Left renal pelvis (tissue), 4 donors: ENCODE measurements around the gene MAK. TPM values are rescaled to one million over a fixed set of nuclear protein-coding genes. Genes with fewer than 3 reads are reported as not detected.
A peak's percentile ranks its signal among the peaks of the same experiment; 100 is the strongest.
"Not testable (repeated sequence)": the region's sequence is repeated elsewhere in the genome, so short reads cannot be mapped to it uniquely, and the experiment has no call there.

ENCODE experiments used
- DNase-seq, 4 donors: peaks; one replicate each; pipeline ENCODE4 v3.0.0-alpha.2; 2013; ENCODE audit warnings: low read depth in 4 of 4, low spot score in 3 of 4
- polyA plus RNA-seq, 4 donors: library from polyadenylated mRNA; unstranded; fragments of 120-200 nt; gene quantifications; one replicate each; pipeline ENCODE4 v1.2.1, GENCODE V29; 2013; ENCODE audit not compliant: insufficient read length in 4 of 4

Gene MAK
- polyA plus RNA-seq, 4 donors = 0.45 to 2.8 (median 1.4) TPM

- DNase-seq = no peak
Measured at GRCh38 chr6:10733863-10734262, 104.5 kb downstream of the MAK start.

- no peak for DNase-seq
Measured at GRCh38 chr6:10733151-10733715, 105.1 kb downstream of the MAK start.

GRCh38 chr6:10730254-10730653 is 108.1 kb downstream of the MAK start:
- no peak for DNase-seq

DNA sequence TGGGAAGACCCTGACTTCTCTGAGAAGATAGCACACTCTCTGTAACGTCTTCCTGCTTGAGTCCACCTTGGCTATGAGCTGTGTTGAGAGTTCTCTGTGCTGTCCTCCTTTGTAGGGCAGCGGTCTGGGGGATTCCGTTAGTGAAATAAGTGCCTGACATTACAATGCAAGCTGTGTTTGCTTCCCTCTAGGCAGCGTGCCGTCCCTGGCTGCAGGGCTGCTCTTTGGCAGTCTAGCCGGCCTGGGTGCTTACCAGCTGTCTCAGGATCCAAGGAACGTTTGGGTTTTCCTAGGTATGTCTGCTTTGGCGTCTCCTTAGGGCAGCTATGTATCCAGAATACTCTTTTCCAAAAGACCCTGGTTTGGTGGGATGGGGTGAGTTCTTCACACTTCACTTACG is 112.6 kb downstream of the MAK start:
- DNase-seq = no peak

GRCh38 chr6:10725044-10725443 is 113.3 kb downstream of the MAK start:
- no peak for DNase-seq

DNA sequence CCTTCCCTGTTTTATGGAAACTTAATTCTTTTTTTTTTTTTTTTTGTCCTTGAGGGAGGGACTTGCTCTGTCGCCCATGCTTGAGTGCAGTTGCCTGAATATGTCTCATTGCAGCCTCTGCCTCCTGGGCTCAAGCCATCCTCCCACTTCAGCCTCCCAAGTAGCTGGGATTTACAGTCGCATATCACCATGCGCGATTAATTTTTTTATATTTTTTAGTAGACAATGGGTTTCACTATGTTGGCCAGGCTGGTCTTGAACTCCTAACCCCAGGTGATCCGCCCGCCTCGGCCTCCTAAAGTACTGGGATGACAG is 114.8 kb downstream of the MAK start:
- no peak for DNase-seq

- peak; percentile 94 to 95 (median 95) for DNase-seq
Measured at GRCh38 chr6:10722820-10723566, 115.3 kb downstream of the MAK start, which contains the start of gene TMEM14C. TMEM14C (plus strand) TSS chr6:10723070; CDS start chr6:10724614, 1,544 bp downstream.

GRCh38 chr6:10722570-10722819 is 115.8 kb downstream of the MAK start:
- no peak for DNase-seq

DNA sequence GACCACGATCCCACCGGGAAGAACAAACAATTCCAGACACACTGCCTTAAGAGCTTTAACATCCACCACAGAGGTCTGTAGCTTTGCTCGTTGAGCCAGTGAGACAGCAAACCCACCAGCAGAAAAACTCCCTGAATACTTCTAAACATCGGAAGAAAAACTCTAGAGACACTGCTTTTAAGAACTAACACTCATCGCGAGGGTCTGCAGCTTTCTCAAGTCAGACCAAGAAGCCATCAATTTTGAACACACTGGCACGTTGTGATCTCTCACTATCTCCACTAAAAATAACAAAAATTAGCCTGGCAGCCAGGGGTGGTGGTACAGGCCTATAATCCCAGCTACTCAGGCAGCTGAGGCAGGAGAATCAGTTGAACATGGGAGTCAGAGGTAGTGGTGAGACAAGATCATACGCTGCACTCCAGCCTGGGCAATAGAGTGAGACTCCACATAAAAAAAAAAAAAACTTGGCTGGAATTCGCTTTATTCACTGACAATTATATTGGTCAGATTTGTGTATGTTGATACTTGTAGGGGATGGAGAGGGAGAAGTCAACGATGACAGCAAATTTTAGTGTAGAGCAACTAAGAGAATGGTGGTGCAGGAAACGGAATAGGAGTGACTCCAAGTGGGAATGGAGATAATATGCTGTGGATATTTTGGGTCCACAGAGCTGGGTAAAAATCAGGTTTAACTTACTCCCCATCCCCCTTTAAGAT is 116.3 kb downstream of the MAK start:
- no peak for DNase-seq

DNA sequence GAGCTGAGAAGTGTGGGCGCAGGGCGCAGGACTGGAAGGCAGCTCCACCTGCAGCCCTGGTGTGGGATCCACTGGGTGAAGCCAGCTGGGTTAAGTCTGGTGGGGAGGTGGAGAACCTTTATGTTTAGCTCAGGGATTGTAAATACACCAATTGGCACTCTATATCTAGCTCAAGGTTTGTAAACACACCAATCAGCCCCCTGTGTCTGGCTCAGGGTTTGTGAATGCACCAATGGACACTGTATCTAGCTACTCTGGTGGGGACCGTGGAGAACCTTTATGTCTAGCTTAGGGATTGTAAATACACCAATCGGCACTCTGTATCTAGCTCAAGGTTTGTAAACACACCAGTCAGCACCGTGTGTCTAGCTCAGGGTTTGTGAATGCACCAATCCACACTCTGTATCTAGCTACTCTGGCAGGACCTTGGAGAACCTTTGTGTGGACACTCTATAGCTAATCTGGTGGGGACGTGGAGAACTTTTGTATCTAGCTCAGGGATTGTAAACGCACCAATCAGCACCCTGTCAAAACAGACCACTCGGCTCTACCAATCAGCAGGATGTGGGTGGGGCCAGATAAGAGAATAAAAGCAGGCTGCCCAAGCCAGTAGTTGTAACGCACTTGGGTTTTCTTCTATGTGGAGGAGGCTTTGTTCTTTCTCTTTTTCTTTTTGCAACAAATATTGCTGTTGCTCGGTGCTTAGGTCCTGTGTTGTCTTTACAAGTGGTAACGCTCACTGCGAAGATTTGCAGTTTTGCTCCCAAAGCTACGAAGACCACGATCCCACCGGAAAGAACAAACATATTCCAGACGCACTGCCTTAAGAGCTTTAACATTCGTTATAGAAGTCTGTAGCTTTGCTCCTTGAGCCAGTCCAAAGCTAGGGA is 117.1 kb downstream of the MAK start:
- not testable (repeated sequence) for DNase-seq

DNA sequence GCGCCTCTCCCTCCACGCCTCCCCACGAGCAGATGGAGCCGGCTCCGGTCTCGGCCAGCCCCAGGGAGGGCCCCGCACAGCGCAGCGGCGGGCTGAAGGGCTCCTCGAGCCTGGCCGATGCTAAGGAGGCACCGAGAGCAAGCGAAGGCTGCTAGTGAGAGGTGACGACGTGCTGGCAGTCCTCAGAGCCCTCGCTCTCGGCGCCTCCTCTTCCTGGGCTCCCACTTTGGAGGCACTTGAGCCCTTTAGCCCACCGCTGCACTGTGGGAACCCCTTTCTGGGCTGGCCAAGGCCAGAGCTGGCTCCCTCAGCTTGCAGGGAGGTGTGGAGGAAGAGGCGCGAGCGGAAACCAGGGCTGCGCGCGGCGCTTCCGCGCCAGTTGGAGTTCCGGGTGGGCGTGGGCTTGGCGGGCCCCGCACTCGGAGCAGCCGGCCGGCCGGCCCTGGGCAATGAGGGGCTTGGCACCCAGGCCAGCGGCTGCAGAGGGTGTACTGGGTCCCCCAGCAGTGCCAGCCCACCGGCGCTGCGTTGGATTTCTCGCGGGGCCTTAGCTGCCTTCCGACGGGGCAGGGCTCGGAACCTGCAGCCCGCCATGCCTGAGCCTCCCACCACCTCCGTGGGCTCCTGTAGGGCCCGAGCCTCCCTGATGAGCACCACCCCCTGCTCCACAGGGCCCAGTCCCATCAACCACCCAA is 117.9 kb downstream of the MAK start:
- no peak for DNase-seq

GRCh38 chr6:10719964-10720264 is 118.4 kb downstream of the MAK start:
- no peak for DNase-seq

DNA sequence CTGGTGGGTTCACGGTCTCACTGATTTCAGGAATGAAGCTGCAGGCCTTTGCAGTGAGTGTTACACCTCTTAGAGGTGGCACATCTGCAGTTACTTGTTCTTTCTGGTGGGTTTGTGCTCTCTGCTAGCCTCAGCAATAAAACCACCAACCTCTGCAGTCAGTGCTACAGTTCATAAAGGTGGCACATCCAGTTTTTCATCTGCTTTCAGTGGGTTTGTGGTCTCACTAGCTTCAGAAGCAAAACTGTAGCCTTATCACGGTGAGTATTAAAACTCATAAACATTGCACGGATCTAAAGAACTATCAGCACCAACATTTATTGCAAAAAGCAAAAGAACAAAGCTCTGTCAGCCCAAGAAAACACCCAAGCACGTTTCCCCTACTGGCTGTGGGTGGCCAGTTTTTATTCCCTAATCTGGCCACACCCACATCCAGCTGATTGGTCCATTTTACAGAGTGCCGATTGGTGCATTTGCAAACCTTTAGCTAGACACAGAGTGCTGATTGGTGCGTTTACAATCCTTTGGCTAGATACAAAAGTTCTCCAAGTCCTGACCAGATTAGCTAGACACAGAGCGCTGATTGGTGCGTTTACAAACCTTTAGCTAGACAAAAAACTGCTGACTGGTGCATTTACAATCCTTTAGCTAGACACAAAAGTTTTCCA is 118.9 kb downstream of the MAK start:
- no peak for DNase-seq

- DNase-seq = no peak
Measured at GRCh38 chr6:10713962-10714361, 124.4 kb downstream of the MAK start.

Other genes starting within 250 kb of the MAK start
- 1 to 10 TPM; 1.6 to 4.4 (median 3.1) TPM for gene C6orf52, start 143.9 kb downstream of the MAK start, polyA plus RNA-seq
- gene PAK1IP1, start 143.6 kb downstream of the MAK start, polyA plus RNA-seq = 10 to 100 TPM; 20.6 to 24.9 (median 21.7) TPM
- 100 to 1,000 TPM; 149 to 187 (median 161) TPM for gene TMEM14C, start 115.5 kb downstream of the MAK start, polyA plus RNA-seq
- gene TMEM14B, start 90.7 kb downstream of the MAK start, polyA plus RNA-seq = 100 to 1,000 TPM in 1 of 4 donors, 10 to 100 TPM in 3; 75.1 to 109 (median 95.8) TPM
- gene GCM2, start 43.5 kb upstream of the MAK start, polyA plus RNA-seq = under 1 TPM in 1 of 4 donors, not detected in 3; 0.14 TPM
- 1 to 10 TPM; 3.8 to 6.9 (median 4.4) TPM for gene SYCP2L, start 48.5 kb upstream of the MAK start, polyA plus RNA-seq
- gene ELOVL2, start 205.8 kb upstream of the MAK start, polyA plus RNA-seq = 10 to 100 TPM in 2 of 4 donors, 1 to 10 TPM in 2; 4.8 to 10.6 (median 10.0) TPM